HG03520 (cell line): ENCODE results near the gene ARHGEF4.
"Not testable (repeated sequence)": the region's sequence is repeated elsewhere in the genome, so short reads cannot be mapped to it uniquely, and the experiment has no call there.

Experiments
- ATAC-seq: cut with Tn5 transposase; IDR thresholded peaks from one replicate; pipeline ENCODE4 v1.9.1; 2021; ENCODE audit warnings: mild to moderate bottlenecking, moderate library complexity; ENCODE audit not compliant: unreplicated experiment

The ARHGEF4 gene

DNA sequence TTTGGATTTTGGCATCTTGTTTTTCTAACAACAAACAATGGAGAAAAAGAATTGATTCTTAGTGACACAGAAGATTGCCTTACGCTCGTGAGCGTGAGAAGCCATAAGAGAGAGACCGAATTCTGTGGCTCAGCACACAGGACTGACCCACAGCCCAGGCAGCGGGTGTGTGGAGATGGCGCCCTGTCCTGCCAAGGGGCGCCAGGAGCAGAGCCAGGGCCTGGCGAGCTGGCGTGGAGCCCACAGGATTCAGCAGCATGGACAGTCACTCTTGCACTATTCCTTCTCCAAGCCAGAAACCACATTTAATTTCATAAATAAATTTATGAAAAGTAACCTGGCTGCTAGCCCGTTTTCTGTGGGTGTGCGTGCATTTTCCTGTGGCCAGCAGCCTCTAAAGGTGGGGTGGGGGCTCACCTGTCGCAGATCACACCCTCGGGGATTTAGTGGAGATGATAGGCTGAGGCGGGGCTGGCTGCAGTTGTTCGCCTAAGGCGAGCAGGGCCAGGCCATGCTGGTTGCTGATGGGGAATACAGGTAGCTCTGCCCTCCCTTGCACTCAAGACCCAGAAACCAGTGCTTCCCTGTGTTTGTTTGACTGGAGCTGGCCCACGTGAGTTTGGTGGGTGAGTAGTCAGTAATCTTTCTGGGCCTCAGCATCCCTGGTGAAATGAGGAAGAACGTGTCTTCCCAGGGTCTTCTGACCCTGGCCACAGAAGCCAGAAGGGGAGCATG is 210.4 kb downstream of the ARHGEF4 start:
- no peak for ATAC-seq

DNA sequence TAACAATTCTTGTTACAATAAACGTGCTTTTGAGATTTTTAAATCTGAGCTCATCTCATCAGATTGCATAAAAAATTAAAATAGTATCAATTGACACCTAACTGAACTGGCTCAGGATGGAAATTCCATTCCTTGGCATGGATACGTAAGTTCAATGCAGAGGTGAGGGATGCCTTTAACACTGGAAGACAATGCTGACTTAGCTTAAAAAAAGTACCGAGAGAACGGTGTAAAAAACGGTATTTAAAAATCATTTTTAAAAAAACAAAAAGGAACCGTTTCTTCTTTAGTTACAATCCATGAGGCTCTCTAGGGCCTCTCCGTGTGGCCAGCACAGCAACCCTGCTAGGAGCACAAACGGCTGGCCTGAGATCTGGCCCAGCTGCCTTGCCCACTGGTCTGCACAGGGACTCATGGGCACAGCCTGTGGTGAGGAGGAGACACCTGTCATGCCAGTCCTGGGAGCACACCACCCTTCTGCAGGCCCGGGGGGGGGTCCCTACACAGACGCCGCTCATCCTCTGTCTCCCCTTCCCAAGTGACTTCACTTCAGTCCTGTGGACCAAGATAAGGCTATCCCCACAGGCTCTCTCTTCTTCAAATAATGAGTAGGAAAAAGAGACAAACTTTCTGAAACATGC is 211.3 kb downstream of the ARHGEF4 start:
- ATAC-seq: no peak

DNA sequence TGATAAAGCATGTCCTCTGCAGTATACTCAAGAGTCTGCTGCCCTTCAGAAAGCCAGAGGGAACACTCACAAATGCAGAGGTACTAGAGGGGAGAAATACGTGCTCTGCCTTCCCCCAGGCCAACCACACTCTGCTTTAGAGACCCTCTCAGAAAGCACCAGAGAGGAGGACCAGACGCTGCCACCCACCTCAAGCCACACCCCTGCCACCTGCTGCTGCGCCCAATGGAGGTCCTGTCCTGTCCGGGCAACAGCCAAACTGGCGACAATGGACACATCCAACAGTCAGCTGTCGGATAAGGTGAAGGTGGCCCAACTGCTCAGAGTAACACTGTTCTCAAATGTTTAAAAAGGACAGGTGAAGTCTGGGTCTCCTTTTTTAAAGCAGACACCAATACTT is 211.9 kb downstream of the ARHGEF4 start:
- ATAC-seq: no peak

DNA sequence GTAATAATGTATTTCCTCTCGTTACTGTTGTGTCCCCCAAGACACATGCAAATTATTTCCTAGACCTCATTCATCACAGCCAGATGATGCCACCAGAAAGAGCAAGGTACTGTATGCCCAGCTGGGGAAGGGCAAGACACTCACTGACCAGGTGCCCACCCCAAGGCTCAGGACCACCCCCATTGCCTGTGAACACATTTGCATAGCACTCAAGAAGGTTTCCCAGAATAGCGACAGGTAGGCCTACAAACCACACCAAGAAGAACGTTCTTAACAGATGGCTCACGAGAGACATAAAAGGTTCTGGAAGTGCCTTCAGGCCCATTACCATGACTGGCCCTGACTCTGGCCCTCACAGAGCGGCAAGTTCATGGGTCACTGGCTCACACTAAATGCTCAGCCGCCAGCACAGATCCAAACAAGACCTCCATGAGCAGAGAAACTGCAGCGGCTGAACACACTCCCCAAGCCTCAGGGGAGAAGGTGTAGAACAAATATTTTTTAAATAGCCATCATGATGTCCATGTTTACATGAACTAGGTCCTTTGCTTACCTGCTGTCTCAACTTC is 212.5 kb downstream of the ARHGEF4 start:
- ATAC-seq: no peak

DNA sequence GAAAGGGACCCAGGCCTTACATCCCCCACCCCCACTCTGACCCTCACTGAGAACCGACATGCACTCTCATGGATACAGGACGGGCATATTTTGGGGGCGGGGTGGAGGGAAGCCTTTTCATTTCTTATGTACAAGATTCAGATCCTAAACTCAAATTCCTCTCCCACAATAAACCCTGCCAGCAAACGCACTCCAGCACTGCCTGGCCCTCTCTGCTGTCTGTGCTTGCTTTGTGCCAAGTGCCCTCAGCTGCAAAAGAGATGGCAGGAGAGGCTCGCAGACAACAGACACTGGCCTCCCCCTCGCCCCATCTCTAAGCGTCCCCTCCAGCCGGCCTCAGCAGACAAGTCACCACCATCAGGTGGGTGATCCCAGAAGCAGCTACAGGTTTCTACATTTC is 214.2 kb downstream of the ARHGEF4 start:
- no peak for ATAC-seq

DNA sequence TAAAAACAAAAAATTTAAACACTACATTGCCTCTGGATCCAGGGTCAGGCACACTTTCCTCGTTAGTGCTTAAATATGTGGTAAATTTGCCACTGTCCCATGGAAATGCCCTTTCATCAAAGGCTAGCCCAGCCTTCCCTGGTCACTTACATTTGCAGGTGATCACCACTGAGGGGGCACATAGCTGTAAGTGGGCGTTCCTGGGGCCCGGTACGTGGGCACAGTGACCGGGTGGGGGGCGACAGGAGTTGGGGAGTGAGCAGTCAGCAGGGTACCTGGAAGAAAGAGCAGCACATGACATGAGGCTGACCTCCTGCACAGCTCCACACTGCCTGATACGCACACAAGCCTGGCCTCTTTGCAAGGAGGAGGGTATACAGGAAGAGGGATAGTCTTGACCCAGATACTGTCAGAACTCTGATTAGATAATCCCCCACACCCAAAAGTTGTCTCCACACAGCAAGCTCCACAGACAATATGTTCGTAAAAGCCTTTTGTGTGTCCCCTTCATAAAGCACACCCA is 216.1 kb downstream of the ARHGEF4 start:
- ATAC-seq: no peak

DNA sequence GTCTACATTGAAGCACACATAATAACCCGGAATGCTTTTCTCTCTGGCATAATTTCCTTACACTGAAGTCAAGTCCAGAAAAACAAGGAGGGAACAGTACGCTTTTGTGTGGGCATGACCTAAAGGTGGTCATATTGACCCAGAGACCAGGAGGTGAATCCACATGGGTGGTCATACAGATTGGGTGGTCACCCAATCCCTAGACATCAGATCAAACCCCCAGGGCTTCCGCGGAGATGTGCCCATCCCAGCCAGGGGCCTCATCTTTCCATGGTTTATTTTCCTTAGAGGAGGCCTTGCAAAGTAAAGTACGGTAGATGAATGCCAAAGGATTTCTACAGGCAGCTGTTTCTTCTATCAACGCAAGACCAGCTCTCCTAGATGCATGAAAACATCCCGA is 217.8 kb downstream of the ARHGEF4 start:
- ATAC-seq: no peak

DNA sequence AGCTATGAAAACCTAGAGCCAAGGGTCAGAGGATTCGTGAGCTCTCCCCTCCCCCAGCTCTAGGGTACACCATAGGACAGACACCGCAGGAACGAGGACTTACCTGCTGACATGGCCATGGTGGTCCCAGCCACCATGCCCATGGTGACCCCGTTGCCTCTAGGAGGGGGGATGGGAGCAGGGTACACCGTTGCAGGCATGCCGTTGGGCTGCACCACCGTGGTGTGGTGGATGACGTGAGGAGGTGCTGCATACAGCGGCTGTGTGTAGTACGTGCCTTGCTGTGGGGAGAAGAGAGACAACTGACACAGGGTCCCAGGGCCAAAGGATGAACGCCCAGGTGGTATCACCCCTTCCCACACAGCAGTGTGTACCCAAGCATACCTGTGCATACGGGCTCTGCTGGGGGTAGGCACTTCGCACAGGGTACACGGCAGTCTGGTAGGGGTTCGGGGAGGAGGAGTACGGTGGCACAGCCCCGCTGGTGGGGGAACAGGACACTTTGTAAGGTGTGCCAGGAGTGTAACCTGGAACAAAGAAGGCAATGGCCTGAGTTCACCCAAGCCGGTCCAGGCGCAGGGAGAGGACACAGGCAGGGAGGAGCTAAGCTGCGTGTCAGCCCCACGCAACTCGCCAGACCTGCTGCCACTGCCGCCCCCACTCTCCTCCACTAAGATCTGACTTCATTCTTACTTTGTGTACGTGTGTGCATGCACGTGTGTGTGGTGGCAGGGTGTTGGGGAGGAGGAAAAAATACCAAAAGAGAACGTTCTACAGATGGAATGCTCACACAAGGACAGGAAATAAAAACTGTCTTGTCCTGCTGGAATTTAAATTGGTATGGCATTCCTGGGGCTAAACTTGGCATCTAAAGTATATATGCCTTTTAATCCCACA is 218.7 kb downstream of the ARHGEF4 start:
- no peak for ATAC-seq

DNA sequence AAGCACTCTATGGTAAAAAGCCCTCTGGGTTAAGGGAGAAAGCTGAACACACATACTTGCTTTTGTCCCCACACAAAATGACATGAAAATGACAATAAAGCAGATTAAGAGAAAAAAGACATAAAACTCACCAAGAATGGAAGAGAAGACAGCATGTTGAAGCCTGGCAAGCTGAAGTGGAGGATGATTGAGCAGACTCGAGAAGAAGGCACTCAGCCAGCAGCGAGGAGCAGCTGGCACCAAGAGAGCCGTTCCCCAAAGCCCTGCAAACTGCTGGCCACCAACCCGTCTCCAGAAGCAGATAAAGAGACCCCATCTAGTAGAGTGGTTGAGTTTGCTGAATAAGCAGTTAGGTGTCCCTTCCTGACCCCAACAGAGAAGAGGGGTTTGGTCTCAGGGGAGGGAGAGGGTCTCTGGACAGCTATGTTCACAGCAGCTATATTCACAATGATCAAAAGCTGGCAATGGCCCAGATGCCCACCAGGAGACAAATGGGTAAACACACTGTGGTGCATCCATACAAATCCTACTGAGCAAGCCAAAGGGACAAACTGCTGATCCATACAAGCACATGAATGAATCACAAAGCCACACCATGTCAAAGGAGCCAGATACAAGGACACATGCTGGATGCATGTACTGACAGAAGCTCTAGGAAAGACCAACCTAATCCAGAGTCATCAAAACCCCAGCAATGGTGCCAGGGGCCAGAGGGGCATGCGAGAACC is 219.7 kb downstream of the ARHGEF4 start:
- no peak for ATAC-seq

DNA sequence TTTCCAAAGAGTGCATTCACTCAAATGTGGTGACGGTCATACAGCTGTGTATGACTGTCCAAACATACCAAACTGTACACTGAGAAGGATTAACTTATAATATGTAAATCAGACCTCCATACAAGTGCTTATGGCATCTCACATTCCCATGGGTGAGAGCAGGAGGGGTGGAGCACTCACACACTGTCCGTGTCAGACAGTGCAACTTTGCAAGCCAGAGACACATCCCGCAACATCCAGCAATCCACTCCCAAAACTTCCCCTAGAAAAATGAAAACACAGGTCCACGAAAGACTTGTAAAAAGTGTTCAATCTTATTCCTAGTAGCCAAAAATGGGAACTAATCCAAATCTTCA is 220.2 kb downstream of the ARHGEF4 start:
- no peak for ATAC-seq

DNA sequence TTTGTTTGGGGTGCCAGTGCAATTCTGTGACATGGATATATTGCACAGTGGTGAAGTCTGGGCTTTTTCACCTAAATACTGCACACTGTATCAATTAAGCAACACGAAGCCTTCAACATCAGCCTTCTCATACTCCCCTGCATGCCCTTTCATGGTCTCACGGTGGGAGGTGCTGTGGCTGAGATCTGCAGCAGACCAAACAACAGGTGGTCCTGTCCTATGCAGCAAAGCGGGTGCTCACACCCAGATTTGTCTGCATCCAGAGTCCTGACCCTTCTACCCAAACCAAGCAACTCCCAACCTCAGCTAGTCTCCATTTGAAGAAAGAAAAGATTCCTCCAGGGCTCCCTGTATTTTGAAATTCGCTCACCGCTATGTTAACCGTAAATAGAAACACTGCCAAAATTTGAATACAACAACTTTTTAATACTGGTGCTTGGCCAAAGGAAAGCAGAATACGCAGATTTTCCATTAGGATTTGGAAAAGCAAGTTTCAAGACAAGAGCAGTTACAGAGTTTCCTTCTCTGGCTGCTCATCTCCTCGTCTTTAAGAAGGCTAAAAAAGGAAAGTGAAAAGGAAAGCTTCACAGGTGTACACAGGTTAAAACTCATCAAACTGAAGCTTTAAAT is 221.6 kb downstream of the ARHGEF4 start:
- ATAC-seq: no peak

DNA sequence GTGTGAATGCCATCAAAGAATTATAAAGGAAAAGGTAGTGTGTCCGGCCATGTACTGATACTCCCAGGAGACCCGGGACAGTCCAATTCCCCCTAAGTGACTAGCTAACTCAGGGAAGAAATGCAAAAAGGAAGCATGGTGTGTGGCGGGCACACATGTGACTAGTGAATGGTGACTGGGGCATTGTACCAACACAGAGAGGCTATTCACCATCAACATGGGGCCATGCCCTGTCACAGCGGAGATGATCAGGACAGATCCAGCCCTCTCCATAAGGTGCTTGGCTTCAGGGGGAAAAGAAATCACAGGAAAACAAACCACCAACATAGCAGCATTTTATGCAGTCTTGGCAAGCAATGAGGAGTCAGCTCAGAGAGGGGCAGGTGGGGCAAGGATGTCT is 222.2 kb downstream of the ARHGEF4 start:
- no peak for ATAC-seq

DNA sequence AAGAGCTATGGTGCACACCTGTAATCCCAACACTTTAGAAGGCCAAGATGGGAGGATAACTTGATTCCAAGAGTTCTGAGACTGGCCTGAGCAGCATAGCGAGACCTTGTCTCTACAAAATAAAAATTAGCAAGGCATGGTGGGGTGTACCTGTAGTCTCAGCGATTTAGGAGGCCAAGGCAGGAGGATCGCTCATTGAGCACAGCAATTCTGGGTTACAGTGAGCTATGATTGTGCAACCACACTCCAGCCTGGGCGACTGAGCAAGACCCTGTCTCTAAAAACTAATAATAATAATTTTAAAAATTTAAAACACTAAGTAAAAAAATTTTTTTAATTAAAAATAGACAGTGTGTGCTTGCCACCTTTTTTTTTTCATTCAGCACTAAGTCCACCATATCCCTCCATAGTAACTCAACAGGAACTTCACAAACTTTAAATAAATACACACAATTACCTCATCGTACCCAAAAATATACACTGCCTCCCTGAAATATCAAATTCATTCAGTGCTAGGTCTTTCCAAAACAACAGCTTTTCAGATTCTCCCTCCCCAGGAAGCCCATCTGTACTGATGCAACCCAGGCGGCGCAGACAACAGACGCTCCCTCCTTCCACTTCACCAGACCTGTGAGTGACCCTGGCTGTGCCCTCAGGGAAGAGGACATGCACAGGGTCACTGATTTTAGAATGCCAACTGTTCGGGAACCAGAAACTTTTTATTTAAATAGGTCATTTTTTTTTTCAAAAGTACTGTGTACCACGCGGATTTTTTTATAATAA is 227.0 kb downstream of the ARHGEF4 start:
- no peak for ATAC-seq

DNA sequence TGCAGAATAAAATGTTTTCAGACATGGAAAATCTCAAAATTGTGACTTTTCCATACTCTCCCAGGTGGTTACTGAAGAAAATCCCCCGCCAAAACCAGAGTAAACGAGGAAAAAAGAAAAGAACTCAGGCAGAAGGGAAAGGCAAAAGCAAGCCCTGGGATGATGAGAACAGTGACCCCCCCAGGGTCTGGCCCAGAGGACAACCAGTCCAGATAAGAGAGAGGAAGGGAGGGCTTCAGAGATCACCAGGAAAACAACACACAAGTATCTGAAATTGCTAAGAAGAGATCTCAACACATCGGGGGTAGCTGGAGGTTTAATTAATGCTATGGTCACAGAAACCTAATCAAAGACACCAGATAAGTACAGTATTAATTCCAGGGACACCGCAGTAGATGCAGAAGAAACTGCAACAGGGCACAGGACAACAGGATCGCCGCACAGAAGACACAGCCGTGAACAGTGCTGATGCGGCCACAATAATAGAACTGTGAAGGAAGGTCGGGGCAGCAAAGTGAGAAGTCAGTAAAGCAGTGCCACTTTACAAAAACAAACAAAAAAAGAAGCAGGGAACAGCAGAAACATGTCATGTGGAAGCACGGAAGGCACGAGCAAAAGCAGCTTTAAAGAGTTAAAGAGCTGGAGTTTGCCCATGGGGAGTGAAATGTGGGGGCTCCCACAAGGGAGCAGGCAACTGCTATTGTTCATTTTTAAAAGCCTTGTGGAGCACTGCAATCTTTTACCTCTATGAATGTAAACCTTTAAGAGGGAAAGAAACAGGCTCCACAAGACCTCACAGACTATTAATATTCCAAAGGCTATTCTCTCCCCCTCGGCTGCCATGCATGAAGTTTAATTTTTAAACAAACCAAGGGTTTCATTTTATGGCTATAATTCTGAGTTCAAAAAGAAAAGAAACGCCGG is 228.1 kb downstream of the ARHGEF4 start:
- no peak for ATAC-seq

DNA sequence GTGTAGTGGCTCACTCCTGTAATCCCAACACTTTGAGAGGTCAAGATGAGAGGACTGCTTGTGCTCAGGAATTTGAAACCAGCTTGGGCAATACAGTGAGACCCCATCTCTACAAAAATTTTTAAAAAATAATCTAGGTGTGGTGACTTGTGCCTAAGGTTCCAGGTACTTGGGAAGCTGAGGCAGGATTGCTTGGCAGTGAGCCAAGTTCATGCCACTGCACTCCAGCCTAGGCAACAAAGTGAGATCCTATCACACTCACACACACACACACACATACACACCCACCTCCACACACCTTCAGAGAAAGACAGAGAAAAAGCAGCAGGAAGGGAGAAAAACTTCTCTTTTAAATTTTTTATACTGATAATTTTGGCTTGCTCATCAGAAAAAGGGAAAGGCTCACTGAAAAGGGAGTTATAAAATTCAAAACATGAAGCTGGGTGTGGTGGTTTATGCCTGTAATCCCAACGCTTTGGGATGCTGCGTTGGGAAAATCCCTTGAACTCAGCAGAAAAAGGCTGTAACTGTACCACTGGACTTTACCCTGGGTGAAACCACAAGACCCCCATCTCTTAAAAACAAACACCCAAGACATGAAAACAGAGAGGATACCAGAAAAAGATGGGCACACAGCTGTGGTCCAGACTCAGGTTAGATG is 230.9 kb downstream of the ARHGEF4 start:
- ATAC-seq: no peak

DNA sequence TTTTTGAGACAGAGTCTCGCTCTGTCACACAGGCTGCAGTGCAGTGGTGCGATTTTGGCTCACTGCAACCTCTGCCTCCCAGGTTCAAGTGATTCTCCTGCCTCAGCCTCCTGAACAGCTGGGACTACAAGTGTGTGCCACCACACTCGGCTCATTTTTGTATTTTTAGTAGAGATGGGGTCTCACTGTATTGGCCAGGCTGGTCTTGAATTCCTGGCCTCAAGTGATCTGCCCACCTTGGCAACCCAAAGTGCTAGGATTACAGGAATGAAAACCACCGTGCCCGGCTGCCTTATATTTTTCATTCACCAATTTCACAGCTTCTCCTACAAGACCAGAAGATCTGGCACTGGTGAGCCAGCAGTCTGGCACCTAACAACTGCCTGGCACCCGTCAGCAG is 231.5 kb downstream of the ARHGEF4 start:
- ATAC-seq: not testable (repeated sequence)

DNA sequence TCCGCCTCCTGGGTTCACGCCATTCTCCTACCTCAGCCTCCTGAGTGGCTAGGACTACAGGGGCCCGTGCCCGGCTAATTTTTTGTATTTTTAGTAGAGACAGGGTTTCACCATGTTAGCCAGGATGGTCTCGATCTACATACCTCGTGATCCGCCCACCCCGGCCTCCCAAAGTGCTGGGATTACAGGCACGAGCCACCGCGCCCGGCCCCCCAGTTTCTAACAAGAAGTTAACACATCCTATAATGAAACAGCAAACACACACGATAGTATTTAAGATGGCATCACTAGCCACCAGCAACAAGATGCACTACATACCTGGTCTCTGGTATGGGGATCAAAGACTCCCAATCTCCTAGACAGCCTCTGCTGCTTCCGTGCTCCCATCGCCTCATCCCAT is 238.9 kb downstream of the ARHGEF4 start:
- not testable (repeated sequence) for ATAC-seq

DNA sequence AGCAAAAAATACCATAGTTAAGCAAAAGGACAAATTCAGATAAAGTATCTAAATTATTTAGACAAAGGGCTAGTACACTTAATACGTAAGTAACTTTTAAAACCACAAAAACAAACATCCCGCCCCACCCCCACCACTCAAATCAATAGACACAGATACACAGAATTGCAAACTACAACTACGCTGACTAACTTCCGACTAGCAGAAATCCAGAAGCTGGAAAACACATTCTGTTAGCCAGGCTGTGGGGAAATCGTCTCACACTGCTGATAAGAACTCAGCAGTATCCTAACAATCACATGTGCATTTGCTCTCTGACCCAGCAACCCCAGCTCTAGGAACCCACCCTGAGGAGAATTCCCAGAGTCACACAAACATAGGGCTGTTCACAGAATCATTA is 240.0 kb downstream of the ARHGEF4 start:
- ATAC-seq: no peak
